ENCODE results near the gene BLACAT1.

Gene BLACAT1

GRCh38 chr1:205477759-205478247 is 22.0 kb upstream of the BLACAT1 start:
- no peak for TF ChIP-seq CTCF (IDR thresholded peaks at IDR 0.05; ENCODE audit: borderline replicate concordance, control extremely low read depth, extremely low read depth, insufficient read depth, missing control alignments)
- no peak for DNase-seq (ENCODE audit: low spot score)
- in situ Hi-C loops (cut with MboI; ENCODE audit: low sequenced_read_pairs, unreplicated experiment) = no loop called here

GRCh38 chr1:205477121-205477758 is 21.4 kb upstream of the BLACAT1 start:
- TF ChIP-seq CTCF (IDR thresholded peaks at IDR 0.05; ENCODE audit: borderline replicate concordance, control extremely low read depth, extremely low read depth, insufficient read depth, missing control alignments) = no peak
- DNase-seq (ENCODE audit: low spot score) = no peak
- in situ Hi-C loops (cut with MboI; ENCODE audit: low sequenced_read_pairs, unreplicated experiment) = no loop called here

GRCh38 chr1:205476648-205477047 is 20.8 kb upstream of the BLACAT1 start:
- no peak for TF ChIP-seq CTCF (IDR thresholded peaks at IDR 0.05; ENCODE audit: borderline replicate concordance, control extremely low read depth, extremely low read depth, insufficient read depth, missing control alignments)
- in situ Hi-C loops (cut with MboI; ENCODE audit: low sequenced_read_pairs, unreplicated experiment) = no loop called here
- no peak for DNase-seq (ENCODE audit: low spot score)

- TF ChIP-seq CTCF (IDR thresholded peaks at IDR 0.05; ENCODE audit: borderline replicate concordance, control extremely low read depth, extremely low read depth, insufficient read depth, missing control alignments) = no peak
- in situ Hi-C loops (cut with MboI; ENCODE audit: low sequenced_read_pairs, unreplicated experiment) = no loop called here
- no peak for DNase-seq (ENCODE audit: low spot score)
These were observed 20.0 kb upstream of the BLACAT1 start for GRCh38 chr1:205475855-205476254.

- no peak for TF ChIP-seq CTCF (IDR thresholded peaks at IDR 0.05; ENCODE audit: borderline replicate concordance, control extremely low read depth, extremely low read depth, insufficient read depth, missing control alignments)
- in situ Hi-C loops (cut with MboI; ENCODE audit: low sequenced_read_pairs, unreplicated experiment) = no loop called here
- no peak for DNase-seq (ENCODE audit: low spot score)
These were observed 18.7 kb upstream of the BLACAT1 start for GRCh38 chr1:205474571-205474970.

- TF ChIP-seq CTCF (IDR thresholded peaks at IDR 0.05; ENCODE audit: borderline replicate concordance, control extremely low read depth, extremely low read depth, insufficient read depth, missing control alignments) = no peak
- in situ Hi-C loops (cut with MboI; ENCODE audit: low sequenced_read_pairs, unreplicated experiment) = no loop called here
- DNase-seq (ENCODE audit: low spot score) = no peak
These were observed 18.1 kb upstream of the BLACAT1 start for GRCh38 chr1:205473966-205474365.

All from GM13976 (cell line).